ENCODE measurements around the gene OR9A2. TPM values are rescaled to one million over a fixed set of nuclear protein-coding genes. Genes with fewer than 3 reads are reported as not detected.

Gene OR9A2
- total RNA-seq, 4 donors from 2014 or later = 1.2 TPM; not detected in 3

DNA sequence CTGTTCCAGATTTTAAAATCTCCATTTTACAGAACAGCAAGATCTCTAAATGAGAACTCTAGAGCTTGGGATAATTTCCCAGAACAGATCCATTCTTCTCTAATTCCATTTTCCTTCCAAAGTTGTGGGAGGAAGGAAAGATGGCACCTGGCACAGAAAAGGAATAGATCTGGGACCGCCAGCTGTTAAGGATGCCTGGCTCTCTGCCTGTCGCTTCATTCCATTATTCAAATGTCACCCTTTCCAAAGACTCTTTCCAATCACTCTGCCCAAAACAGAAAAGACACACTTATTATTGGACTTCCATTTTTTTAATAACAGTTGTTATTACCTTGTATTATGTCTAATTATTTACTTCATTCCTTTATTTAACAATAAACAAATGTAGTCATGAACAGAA lies 751 bp upstream of the OR9A2 start:
- no peaks in the 10 kb centered on the region for H3K4me1 ChIP-seq
- DNase-seq = no peak
- H3K4me3 ChIP-seq (replicated peaks in 1 of 3) = no peak overlapping the region
- WGBS, 2 donors = 89 to 96% methylated on average over 2 of the region's 2 CpGs
- no peak for TF ChIP-seq CTCF (IDR thresholded peaks at IDR 0.05)
- no peak for TF ChIP-seq POLR2A (IDR thresholded peaks at IDR 0.05)
- H3K9me3 ChIP-seq = no peaks in the 10 kb centered on the region
- intact Hi-C loops (cut with DNase I) = no loop called here
- H3K36me3 ChIP-seq = no peaks in the 10 kb centered on the region
- H3K27ac ChIP-seq = no peak overlapping the region
- no peaks in the 10 kb centered on the region for H3K27me3 ChIP-seq

- DNase-seq = no peak
- Histone ChIP-seq H3K27ac (no peak overlapping the region), H3K9me3 (no peaks in the 10 kb centered on the region), H3K36me3 (no peaks in the 10 kb centered on the region), H3K4me1 (no peaks in the 10 kb centered on the region), H3K4me3 (replicated peaks in 1 of 3) (no peak overlapping the region), H3K27me3 (no peaks in the 10 kb centered on the region)
- no peak for TF ChIP-seq CTCF (IDR thresholded peaks at IDR 0.05)
- TF ChIP-seq POLR2A (IDR thresholded peaks at IDR 0.05) = no peak
- WGBS, 2 donors = 94 to 97% methylated on average over 2 of the region's 2 CpGs
- intact Hi-C loops (cut with DNase I) = no loop called here
Measured at GRCh38 chr7:143025371-143025770, 1.6 kb downstream of the OR9A2 start.

DNA sequence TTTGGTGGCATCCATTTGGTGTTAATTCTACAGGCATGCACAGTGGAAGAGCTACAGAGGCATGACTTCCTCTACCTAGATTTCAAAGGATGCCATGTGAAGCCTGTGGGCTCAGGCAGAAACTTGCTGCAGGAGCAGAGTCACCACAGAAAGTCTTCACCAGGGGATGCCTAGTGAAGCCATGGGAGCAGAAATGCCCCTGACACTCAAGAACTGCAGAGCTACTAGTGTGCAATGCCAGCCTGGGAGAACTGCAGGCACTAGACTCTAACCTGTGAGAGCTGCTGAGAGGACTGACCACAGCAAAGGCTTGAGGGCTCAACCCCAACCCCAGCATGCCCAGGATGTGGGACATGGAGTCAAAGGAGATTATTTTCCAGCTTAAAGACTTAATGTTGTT lies 3.9 kb downstream of the OR9A2 start:
- DNase-seq = no peak
- Histone ChIP-seq H3K27me3 (no peaks in the 10 kb centered on the region), H3K4me3 (replicated peaks in 1 of 3) (no peak overlapping the region), H3K36me3 (no peaks in the 10 kb centered on the region), H3K9me3 (no peaks in the 10 kb centered on the region), H3K27ac (no peak overlapping the region), H3K4me1 (no peaks in the 10 kb centered on the region)
- no peak for TF ChIP-seq CTCF (IDR thresholded peaks at IDR 0.05)
- no peak for TF ChIP-seq POLR2A (IDR thresholded peaks at IDR 0.05)
- intact Hi-C loops (cut with DNase I) = no loop called here

GRCh38 chr7:143018931-143019330 lies 8.0 kb downstream of the OR9A2 start:
- intact Hi-C loops (cut with DNase I) = no loop called here
- DNase-seq = no peak
- Histone ChIP-seq H3K4me3 (replicated peaks in 1 of 3) (no peak overlapping the region), H3K36me3 (no peaks in the 10 kb centered on the region), H3K27ac (no peak overlapping the region), H3K4me1 (peaks cover 0 to 7% of the 10 kb centered on the region in 2 donors), H3K27me3 (no peaks in the 10 kb centered on the region), H3K9me3 (no peaks in the 10 kb centered on the region)
- TF ChIP-seq POLR2A (IDR thresholded peaks at IDR 0.05) = no peak
- TF ChIP-seq CTCF (IDR thresholded peaks at IDR 0.05) = no peak

DNA sequence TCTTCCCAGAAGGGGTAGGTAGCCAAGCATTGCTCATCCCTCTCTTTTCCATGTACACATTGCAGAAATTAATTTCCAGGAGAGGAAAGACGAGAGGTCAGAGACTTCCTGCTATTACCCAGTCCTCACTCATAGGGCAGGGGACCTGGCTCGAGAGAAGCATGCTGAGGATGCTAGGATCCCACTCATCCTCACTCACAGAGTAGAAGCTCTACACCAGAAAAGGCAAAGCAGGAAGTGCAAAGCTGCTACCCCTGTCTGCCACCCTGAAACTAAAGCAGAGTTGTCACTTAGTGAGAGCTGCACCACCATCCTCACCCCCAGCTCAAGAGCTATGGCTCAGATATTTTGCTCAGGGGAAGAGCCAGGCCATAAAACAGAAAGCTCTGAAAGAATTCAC lies 9.9 kb downstream of the OR9A2 start:
- no peak for TF ChIP-seq POLR2A (IDR thresholded peaks at IDR 0.05)
- no peak for TF ChIP-seq CTCF (IDR thresholded peaks at IDR 0.05)
- Histone ChIP-seq H3K36me3 (no peaks in the 10 kb centered on the region), H3K27me3 (no peaks in the 10 kb centered on the region), H3K9me3 (no peaks in the 10 kb centered on the region), H3K4me1 (peaks cover 5 to 24% of the 10 kb centered on the region in 2 donors), H3K4me3 (replicated peaks in 1 of 3) (no peak overlapping the region), H3K27ac (no peak overlapping the region)
- no peak for DNase-seq
- WGBS, 2 donors = 72 to 93% methylated on average over 2 of the region's 2 CpGs
- intact Hi-C loops (cut with DNase I) = no loop called here
